ENCODE measurements around the gene RNF19B.

RNF19B gene

GRCh38 chr1:32946413-32946812 is 18.2 kb downstream of the RNF19B start:
- DNase-seq (ENCODE audit: low read depth in 1 of 2, low spot score in 1 of 2), result no peak
- TF ChIP-seq SPI1 (IDR thresholded peaks at IDR 0.05; ENCODE audit: borderline replicate concordance, low read depth), result no peak
- TF ChIP-seq, protein P1, sequence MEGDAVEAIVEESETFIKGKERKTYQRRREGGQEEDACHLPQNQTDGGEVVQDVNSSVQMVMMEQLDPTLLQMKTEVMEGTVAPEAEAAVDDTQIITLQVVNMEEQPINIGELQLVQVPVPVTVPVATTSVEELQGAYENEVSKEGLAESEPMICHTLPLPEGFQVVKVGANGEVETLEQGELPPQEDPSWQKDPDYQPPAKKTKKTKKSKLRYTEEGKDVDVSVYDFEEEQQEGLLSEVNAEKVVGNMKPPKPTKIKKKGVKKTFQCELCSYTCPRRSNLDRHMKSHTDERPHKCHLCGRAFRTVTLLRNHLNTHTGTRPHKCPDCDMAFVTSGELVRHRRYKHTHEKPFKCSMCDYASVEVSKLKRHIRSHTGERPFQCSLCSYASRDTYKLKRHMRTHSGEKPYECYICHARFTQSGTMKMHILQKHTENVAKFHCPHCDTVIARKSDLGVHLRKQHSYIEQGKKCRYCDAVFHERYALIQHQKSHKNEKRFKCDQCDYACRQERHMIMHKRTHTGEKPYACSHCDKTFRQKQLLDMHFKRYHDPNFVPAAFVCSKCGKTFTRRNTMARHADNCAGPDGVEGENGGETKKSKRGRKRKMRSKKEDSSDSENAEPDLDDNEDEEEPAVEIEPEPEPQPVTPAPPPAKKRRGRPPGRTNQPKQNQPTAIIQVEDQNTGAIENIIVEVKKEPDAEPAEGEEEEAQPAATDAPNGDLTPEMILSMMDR (IDR thresholded peaks at IDR 0.05; ENCODE audit: insufficient read depth, low read length), result no peak
- TF ChIP-seq, protein P2, sequence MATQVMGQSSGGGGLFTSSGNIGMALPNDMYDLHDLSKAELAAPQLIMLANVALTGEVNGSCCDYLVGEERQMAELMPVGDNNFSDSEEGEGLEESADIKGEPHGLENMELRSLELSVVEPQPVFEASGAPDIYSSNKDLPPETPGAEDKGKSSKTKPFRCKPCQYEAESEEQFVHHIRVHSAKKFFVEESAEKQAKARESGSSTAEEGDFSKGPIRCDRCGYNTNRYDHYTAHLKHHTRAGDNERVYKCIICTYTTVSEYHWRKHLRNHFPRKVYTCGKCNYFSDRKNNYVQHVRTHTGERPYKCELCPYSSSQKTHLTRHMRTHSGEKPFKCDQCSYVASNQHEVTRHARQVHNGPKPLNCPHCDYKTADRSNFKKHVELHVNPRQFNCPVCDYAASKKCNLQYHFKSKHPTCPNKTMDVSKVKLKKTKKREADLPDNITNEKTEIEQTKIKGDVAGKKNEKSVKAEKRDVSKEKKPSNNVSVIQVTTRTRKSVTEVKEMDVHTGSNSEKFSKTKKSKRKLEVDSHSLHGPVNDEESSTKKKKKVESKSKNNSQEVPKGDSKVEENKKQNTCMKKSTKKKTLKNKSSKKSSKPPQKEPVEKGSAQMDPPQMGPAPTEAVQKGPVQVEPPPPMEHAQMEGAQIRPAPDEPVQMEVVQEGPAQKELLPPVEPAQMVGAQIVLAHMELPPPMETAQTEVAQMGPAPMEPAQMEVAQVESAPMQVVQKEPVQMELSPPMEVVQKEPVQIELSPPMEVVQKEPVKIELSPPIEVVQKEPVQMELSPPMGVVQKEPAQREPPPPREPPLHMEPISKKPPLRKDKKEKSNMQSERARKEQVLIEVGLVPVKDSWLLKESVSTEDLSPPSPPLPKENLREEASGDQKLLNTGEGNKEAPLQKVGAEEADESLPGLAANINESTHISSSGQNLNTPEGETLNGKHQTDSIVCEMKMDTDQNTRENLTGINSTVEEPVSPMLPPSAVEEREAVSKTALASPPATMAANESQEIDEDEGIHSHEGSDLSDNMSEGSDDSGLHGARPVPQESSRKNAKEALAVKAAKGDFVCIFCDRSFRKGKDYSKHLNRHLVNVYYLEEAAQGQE (IDR thresholded peaks at IDR 0.05; ENCODE audit: insufficient replicate concordance, low read depth), result no peak
- TF ChIP-seq GABPA (IDR thresholded peaks at IDR 0.05; ENCODE audit: low read depth), result no peak
- TF ChIP-seq POLR2AphosphoS5 (IDR thresholded peaks at IDR 0.05; ENCODE audit: low read depth), result no peak
- no peaks in the 10 kb centered on the region for H3K27me3 ChIP-seq (ENCODE audit: insufficient read depth, poor library complexity, severe bottlenecking)
- H3K4me3 ChIP-seq (replicated peaks; ENCODE audit: insufficient read depth, low read length), result no peak overlapping the region
- H3K27ac ChIP-seq (replicated peaks), result no peak overlapping the region

- TF ChIP-seq, protein P2 (IDR thresholded peaks at IDR 0.05; ENCODE audit: insufficient replicate concordance, low read depth), result no peak
- TF ChIP-seq, protein P1 (IDR thresholded peaks at IDR 0.05; ENCODE audit: insufficient read depth, low read length), result no peak
- TF ChIP-seq GABPA (IDR thresholded peaks at IDR 0.05; ENCODE audit: low read depth) (no peak), SPI1 (IDR thresholded peaks at IDR 0.05; ENCODE audit: borderline replicate concordance, low read depth) (no peak), POLR2AphosphoS5 (IDR thresholded peaks at IDR 0.05; ENCODE audit: low read depth) (no peak)
These were observed 20.4 kb downstream of the RNF19B start for GRCh38 chr1:32944180-32944579.

DNA sequence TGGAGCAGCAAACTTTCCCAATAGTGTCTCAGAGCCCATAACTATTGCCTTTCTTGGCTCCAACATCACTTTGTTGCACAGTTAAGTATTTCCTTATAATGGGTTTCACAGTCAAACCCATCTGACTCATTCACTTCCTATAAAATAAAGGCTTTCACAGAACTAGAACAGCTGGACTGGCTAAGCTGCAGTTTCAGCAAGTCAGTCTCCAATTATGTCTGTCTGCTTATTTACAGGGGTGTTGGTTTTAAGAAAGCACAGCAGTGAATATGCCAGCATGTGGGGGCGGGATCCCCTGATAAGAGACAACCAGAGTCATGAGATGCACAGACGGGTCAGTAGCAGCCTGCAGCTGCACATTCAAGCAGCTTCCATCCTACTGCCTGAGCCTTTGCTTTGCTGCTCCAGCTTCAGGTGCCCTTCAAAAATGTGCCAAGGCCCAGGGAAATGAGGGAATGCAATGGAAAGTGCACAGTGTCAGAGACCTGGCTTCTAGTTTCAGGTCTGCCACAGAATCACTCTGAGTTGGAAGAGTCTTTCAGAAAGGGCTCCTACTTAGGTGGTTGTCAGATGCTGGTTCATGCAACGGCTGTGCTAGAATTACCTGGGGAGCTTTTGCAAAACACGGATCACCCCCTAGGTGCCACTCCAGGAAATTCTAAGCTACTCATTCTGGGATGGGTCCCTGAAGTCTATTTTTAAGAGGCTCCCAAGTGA is 24.8 kb downstream of the RNF19B start:
- no peak overlapping the region for H3K27ac ChIP-seq (replicated peaks)
- no peaks in the 10 kb centered on the region for H3K27me3 ChIP-seq (ENCODE audit: insufficient read depth, poor library complexity, severe bottlenecking)
- no peak overlapping the region for H3K4me3 ChIP-seq (replicated peaks; ENCODE audit: insufficient read depth, low read length)
- peak in 1 of 2 experiments; percentile 26 for DNase-seq (ENCODE audit: low read depth in 1 of 2, low spot score in 1 of 2)
- peak; percentile 60; the same call in 1 of the 2 replicates for TF ChIP-seq SPI1 (IDR thresholded peaks at IDR 0.05; ENCODE audit: borderline replicate concordance, low read depth)
- TF ChIP-seq, protein P1 (IDR thresholded peaks at IDR 0.05; ENCODE audit: insufficient read depth, low read length), result no peak

More at GRCh38 chr1:32944180-32944579, 20.4 kb downstream of the RNF19B start:
- H3K27me3 ChIP-seq (ENCODE audit: insufficient read depth, poor library complexity, severe bottlenecking), result no peaks in the 10 kb centered on the region
- no peak for DNase-seq (ENCODE audit: low read depth in 1 of 2, low spot score in 1 of 2)
- no peak overlapping the region for H3K27ac ChIP-seq (replicated peaks)
- H3K4me3 ChIP-seq (replicated peaks; ENCODE audit: insufficient read depth, low read length), result no peak overlapping the region

All from HL-60 (cell line).